ENCODE data around the gene STAT2.
"Not testable (repeated sequence)": the region's sequence is repeated elsewhere in the genome, so short reads cannot be mapped to it uniquely, and the experiment has no call there.

STAT2 gene

DNA sequence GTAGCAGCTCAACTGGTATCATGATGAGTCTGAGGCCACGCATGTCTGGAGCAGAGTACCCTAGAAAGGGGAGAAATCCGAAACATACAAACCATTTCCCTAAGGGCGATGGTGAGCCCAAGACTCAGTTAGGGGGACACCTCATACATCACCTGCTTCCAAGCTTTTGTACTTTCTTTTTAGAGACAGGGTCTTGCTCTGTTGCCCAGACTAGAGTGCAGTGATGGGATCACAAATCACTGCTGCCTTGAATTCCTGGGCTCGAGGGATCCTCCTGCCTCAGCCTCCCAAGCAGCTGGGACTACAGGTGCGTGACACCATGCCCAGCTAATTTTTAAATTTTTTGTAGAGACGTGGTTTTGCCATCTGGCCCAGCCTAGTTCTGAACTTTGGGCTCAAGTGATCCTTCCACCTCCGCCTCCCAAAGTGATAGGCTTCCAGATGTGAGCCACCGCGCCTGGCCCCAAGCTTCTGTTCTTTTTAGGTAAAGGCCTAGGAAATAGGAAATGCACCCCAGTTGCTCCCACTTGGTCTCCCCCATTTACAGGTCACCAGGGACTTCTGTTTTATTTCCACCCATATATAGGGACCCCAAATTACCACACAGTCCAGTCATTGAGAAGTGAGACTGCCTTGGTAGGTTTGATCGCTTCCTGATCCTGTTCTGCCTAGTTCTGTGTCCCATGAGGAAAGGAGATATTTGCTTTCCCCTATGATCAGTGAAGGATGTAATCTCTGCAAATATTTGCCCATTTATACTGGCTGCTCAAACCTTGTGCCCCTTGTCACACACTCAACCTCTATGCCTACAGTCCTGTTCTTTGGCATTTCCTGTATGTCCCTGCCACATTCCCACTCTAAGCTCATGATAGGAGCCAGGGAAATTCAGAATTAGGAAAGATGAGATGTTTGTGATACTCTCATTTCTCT, 2.5 kb upstream of the STAT2 start, which contains the start of gene APOF:
APOF (minus strand) TSS at position 728 of the 930 bp plus-strand sequence; CDS start at position 616, 112 bp downstream.
- DNase-seq (ENCODE audit: low read depth, low spot score) = no peak

DNA sequence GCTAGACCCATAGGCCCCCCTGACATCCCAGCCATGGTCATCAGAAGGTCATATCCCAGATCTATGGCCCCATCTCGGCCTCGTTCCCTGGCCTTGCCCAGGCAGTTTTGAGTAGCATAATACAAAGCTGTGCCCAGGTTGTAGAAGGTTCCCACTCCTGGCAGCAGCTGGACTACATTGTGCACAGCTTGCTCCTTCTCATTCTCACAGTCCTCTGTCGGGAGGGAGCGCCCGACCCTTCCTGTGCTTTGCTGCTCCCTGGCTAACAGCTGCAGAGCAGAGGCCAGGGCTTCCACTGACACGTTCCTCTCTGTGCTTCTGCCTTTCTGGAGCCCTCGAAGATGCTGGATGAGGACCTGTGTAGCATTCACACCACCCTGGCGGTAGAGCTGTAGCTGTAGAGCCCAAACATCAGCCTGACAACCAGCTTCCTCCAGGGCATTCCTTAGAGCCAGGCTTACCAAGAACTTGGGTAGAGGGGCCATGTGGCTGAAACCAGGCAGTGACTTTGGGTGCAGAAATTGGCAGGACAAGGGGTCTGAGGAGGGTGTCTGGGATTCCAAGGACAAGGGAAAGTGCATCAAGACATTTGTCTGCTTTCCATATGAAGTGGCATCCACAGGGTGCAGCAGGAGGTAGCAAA, 1.7 kb upstream of the STAT2 start:
- DNase-seq (ENCODE audit: low read depth, low spot score) = no peak

DNA sequence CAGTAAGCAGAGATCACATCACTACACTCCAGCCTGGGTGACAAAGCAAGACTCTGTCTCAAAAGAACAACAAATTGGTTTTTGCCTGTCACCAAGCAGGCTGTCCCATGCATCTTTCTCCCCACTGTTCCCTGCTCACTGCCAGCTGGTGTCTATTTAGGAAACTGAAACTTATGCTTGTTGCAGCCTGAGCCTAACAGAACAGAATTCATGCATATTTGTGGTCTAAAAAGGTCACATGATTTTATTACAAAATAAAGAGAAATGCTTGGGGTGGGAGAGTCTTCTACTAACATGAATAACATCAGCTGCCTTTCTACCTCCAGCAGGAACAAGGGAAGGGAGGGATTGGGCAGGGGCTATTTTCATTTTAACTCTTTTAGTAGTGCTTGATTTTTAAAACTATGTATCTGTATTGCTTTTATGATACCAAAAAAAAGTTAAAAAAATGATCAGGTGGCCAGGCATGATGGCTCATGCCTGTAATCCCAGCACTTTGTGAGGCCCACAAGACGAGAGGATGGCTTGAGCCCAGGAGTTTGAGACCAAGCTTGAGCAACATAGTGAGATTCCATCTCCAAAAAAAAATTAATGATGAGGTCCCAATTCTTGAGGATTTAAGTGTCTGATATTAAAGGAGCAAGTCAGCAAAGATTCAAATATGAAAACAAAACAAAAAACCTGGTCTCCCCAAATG, 923 bp downstream of the STAT2 start:
- DNase-seq (ENCODE audit: low read depth, low spot score) = no peak

DNA sequence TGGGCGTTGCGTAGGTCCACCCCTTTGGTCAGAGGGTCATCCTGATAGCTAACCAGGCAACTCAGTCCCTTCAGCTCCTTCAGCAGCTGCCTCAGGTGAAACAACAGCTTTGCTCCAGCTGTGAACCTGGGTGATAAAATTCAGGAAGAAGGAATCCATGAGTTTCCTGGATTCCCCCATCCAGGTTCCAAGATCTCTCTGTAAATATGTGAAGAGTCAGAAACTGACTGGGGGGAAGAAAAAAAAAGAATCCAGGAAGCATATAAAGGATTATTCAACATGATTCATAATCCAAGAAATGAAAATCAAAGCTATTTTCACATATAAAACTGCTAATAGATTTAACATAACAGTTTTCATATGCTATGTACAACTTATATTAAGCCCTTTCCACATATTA, 8.6 kb downstream of the STAT2 start:
- no peak for DNase-seq (ENCODE audit: low read depth, low spot score)

DNA sequence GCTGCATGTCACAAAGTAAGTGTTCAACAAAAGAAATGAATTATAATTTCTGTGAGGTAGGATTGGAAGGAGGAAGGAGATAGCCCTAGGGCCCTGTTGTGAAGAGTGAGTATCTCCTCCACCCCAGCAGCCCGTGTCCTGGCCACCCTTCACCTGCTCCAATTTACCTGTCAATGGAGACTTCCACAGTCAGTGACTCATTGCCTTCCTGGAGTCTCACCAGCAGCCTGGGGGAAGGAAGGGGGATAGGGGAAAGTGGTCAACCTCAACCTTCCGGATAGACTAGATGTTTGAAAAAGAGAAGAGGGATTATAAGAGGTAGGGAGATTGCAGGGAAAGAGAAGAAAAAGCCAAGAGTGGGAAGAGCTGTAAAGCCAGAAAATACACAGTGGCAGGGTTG, 9.2 kb downstream of the STAT2 start:
- no peak for DNase-seq (ENCODE audit: low read depth, low spot score)

DNA sequence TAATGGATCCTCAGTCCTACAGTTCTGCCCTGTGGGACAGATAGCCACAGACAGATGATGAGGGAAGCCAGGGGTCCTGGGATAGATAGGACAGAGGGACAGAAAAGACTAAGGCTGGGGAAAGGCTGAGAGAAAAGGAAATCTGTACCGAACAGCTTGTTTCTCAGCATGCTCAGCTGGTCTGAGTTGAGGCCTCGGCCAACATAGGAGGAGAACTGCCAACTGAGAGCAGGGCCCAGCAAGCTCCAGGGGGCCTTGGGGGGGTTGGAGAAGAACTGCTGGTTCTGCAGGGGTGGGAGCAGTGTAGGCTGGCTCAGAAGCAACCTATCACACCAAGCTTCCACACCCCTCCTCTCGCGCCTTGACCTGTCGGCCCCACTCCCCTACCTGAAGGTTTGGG, 11.1 kb downstream of the STAT2 start:
- DNase-seq (ENCODE audit: low read depth, low spot score) = no peak

DNA sequence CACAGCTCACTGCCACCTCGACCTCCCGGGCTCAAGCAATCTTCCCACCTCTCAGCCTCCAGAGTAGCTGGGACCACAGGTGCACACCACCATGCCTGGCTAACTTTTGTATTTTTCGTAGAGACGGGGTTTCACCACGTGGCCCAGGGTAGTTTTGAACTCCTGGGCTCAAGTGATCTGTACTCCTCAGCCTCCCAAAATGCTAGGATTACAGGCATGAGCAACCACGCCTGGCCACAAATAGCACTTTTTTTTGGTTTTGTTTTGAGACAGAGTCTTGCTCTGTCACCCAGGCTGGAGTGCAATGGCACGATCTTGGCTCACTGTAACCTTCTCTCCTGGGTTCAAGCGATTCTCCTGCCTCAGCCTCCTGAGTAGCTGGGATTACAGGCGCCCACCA, 12.7 kb downstream of the STAT2 start:
- not testable (repeated sequence) for DNase-seq (ENCODE audit: low read depth, low spot score)

DNA sequence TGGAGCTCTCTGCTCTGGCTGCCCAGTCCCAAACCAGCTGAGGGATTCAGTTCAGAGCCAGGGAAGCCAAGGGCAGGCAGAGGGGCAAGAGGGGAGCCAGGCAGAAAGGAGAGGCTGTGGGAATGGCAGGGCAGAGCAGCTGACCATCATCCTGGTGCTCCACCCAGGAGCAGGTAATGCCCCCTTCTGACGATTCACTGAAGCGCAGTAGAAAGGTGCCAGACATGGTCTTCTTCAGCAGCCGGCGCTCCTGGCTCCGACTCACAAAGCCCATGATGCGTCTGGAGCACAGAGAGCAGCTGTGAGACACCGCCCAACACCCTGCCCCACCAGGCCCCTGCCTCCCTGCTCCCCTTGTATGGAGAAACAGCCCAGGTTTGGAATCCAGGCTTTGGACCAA, 13.2 kb downstream of the STAT2 start:
- DNase-seq (ENCODE audit: low read depth, low spot score) = no peak

DNA sequence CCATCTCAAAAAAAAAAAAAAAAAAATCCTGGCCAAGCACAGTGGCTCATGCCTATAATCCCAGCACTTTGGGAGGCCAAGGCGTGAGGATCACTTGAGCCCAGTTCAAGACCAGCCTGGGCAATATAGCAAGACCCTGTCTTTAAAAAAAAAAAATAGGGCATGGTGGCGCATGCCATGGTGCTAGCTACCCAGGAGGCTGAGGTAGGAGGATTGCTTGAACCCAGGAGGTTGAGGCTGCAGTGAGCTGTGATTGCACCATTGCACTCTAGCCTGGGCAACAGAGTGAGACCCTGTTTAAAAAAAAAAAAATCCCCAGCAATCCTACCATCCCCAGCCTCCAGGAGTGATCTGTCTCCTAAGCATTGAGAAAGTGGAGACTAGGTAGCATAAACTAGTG, 17.6 kb downstream of the STAT2 start:
- not testable (repeated sequence) for DNase-seq (ENCODE audit: low read depth, low spot score)

DNA sequence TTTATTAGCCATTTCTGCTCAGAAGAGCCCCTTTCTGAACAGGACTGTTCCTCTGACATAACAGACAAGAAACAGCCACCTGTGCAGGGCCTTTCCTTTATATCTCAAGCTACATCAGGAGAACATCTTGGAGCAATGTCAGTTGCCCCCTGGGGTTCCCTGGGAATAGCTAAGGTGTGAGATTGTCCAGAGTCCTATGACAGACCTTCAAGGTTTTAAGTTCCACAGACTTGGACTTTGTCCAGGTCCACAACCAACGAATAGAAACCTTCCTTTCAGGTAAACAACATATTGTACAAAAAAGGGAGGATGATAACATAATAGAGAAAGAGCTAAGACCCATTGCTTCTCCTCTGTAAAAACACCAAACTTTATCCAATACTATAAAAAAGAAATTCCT, 18.3 kb downstream of the STAT2 start:
- no peak for DNase-seq (ENCODE audit: low read depth, low spot score)

DNA sequence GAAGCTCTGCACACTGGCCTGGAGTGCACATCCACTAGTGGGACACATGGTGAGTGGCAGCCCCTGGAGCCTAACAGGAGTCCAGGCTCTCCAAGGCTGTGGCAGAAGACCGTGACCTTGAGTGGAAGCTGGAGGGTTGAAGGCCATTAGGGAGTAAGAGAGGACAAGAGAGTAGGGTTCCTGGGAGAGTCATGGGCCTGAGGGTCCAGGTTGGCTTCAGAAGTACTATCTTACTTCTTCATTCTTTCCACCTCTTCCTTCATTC, 20.8 kb downstream of the STAT2 start:
- DNase-seq (ENCODE audit: low read depth, low spot score) = no peak

DNA sequence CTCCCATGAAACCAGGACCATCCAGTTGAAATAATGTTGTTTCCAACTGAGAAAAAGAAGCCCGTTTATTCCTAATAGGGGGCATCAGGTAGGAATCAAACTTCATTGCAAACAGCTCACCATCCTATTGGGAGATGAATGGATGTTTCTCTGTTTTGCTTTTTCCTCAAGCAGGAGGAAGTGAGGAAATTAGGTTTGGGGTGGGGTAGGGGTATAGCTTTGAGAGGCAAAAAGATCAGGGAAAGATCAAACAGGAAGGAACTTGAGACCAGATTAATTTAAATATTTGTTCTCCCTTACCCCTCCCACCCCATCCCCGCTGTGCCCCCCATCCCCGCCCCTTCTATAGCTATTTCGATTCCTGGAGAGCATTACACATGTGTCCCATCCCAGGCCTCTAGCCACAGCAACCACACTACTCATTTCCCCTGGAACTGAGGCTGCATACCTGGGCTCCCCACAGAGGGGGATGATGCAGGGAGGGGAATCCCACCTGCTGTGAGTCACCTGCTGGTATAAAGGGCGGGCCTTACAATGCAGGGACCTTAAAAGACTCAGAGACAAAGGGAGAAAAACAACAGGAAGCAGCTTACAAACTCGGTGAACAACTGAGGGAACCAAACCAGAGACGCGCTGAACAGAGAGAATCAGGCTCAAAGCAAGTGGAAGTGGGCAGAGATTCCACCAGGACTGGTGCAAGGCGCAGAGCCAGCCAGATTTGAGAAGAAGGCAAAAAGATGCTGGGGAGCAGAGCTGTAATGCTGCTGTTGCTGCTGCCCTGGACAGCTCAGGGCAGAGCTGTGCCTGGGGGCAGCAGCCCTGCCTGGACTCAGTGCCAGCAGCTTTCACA, 21.4 kb downstream of the STAT2 start, which contains the start of gene IL23A:
IL23A (plus strand) TSS at position 577 of the 850 bp plus-strand sequence; CDS start at position 738, 161 bp downstream.
- peak; percentile 65 for DNase-seq (ENCODE audit: low read depth, low spot score)

DNA sequence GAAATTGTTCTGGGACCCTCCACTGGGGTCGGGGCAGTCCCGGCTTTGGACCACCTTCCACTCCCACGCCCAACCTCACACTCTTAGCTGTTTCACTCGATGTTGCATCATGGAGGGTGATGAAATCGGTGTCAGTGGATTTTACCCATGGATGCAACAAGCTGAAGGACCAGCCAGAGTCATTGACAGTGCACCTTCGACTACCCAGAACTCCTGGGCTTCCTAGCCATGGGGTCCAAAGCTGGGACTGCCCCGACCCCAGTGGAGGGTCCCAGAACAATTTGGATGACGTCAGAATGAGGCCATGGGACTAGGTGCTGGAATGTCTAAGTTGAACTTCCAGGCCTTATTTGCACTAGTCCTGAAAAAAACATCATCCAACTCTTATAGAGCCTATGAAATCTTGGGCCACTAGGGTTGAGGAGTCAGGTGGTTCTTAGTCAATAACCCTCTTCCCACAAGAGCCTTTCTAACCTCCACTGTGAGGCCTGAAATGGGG, 22.1 kb downstream of the STAT2 start:
- DNase-seq (ENCODE audit: low read depth, low spot score) = no peak

DNA sequence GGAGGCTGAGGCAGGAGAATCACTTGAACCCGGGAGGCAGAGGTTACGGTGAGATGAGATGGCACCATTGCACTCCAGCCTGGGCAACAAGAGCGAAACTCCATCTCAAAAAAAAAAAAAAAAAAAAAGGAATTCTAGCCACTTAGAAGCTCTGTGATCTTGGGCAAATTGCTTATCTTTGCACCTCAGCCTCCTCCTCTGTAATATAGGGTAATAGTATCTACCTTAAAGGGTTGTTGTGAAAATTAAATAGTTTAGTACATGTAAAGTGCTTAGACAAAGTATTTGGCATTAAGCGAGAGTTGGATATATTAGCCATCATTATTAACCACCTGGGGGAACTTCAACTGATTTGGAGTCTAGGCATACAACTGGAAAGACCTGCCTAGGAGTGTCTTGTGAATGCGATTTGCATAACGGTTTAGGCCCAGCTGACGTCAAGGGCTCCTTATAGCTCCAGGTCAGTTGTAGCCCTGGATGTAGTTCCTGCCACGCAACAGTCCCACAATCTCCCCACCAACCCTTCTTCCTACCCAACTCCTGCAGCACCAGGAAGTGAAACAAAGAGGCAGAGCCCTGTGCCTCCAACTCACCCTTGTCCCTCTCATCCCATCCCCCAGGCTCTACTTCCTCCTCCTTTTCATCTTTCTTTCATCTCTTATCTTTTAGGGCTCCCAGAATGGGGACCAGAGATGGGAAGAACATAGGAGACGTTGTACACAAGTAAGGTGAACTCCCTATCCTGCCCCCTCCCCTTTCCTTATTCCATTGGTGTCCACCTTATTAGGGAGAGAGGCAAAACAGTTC, 23.3 kb downstream of the STAT2 start:
- no peak for DNase-seq (ENCODE audit: low read depth, low spot score)

DNA sequence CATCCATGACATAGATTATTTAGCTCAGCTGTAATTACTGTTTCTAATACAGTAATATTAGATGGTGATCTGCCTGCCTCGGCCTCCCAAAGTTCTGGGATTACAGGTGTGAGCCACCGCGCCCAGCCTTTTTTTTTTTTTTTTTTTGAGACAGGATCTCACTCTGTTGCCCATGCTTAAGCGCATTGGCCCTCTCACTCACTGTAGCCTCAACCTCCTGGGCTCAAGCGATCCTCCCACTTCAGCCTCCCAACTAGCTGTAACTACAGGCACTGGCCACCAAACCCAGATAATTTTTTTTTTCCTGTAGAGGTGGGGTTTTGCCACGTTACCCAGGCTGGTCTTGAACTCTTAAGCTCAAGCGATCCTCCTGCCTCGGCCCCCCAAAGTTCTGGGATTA, 24.4 kb downstream of the STAT2 start:
- not testable (repeated sequence) for DNase-seq (ENCODE audit: low read depth, low spot score)

DNA sequence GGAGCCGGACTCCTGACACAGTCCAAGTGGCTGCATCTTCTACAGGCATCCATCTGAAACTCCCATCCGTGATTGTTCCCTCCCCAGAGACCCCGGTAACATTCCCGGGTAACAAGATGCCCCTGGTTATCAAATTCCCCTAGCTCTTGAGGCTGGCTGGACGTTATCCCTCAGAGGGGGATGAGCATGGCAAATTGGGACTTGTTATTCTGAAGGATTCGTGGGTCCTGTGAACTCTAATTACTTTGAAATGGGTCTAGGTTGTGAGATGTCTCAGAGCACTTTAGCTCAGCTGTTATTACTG, 25.5 kb downstream of the STAT2 start:
- DNase-seq (ENCODE audit: low read depth, low spot score) = no peak

DNA sequence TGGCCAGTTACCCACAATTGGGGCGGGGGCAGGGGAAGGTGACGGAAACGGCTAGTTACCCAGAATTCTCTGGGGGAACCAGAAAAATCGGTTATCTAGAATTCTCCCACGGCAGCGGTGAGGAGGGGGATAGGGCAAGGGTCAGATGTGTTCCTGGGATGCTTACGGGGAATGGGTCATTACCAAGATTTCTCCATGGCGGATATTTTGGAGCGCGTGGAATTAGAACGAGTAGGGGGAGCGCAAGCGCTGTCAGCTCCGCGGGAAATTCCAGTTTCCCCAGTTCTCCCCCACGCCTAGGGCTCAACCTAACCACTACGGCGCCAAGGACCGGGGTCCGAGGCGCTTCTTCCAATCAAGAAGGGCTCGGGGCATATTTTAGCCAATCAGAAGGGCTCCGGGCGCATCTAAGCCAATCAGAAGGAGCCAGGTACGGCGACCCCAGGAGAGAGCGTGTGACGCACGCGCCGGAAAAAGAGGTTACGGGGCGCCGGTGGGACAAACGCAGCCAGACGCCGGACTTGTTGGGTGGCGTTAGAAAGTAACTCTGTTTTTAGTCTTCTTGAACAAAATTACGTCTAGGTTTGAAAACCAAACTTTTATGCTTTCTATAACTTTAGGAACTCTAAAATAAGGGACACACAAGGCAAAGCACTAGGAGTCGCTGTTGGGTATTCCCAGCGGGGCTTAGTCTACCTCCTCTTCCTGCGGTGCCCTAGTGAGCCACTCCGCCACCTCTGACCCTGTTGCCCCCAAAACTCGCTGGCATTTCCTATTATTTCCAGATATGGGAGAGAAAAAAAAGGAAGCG, 26.0 kb downstream of the STAT2 start, which contains the start of gene PAN2:
PAN2 (minus strand) TSS at position 322 of the 811 bp plus-strand sequence. CDS start 906 bp downstream, outside the sequence.
- peak; percentile 87 for DNase-seq (ENCODE audit: low read depth, low spot score)

DNA sequence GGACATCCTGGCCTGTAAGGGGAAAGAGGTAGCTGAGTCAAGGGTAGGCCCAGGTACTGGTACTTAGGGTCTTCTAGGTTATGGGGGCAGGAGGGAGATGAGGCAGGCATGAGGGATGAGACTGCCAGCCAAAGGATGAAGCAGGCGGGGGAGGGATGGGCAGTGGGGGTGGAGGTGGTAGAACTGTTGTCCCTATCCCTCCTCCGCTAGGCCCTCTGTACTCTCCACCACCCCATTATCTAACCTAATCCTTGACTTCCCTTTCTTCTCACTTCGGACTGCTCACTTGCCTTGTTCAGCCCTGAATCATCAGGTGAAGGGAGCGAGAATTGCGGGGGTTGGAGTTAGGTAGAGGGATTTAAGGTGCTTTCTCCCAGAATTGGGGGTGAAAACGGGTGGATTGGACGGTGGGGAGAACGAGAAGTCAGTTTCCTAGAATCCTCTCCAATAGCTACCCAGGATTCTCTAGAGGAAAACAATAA, 26.7 kb downstream of the STAT2 start:
- no peak for DNase-seq (ENCODE audit: low read depth, low spot score)

DNA sequence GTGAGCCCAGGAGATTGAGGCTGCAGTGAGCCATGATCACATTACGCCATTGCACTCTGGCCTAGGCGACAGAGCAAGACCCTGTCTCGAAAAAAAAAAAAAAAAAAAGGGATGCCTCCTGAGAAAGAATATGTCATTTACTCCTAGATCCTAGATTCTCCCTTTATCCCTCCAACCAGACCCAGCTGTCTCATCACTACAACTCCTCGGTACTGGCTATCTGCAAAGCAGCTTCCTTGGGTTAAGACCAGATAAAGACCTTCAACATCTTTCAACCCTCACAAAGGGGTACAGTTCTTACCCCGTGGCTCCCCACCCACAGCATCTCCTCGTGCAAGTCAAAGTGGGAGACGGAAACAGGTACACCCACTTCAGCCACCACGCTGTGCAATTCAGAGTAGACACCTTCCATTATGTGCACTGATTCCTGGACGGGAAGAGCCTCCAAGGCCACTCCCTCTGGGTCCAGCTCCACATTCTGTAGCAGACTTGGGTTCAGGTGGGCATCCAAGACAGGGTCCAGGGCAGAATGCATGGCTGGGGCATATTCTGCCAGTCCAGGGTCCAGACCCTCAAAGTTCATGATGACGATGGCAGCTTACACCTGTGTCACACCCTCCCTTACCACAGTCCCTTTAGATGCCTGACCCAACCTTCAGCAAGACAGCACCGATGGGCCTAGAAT, 27.3 kb downstream of the STAT2 start:
- no peak for DNase-seq (ENCODE audit: low read depth, low spot score)
